ENCODE results near the gene SLC6A13. TPM values are rescaled to one million over a fixed set of nuclear protein-coding genes. Genes with fewer than 3 reads are reported as not detected.

SLC6A13 gene
- total RNA-seq, 1 donor from 2014 or later = 2.6 TPM

DNA sequence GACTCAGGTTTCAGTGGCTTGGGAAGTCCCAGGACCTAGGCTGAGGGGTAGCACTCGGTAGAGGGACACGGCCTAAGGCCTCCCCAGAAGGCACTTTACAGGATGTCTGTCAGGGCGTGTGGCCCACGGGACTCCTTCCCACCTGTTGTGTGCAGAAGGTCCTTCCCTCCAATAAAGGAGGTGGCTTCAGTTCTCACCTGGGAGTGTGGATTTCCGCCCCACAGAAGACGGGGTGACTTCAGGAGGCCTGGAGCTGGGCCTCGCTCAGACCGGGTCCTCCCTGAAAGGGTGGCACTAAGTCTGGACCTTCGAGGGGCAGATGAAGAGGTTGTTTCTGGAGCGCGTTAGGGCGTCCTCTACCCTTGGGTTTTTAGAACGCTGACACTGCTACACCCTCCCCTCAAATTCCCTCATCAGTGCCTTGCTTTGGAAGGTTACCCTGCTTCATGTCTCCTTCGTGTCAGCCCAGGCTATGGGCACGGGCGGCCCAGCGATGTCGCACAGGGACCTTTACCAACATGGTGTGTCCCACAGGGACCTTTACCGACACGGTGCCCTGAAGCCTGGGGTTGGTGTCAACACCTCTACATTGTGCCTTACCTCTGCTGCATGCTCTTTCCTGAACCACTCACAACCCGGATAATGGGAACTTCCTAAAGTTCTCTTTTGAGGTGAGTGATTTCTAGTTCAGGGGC lies 55.7 kb downstream of the SLC6A13 start:
- Histone ChIP-seq H3K27ac (ENCODE audit: low read depth, low read length) (no peak overlapping the region), H3K27me3 (ENCODE audit: control insufficient read depth in 3 of 3, insufficient read depth in 3 of 3, low read length in 3 of 3) (peaks cover 5 to 14% (median 14%) of the 10 kb centered on the region in 3 donors), H3K4me3 (ENCODE audit: low read length in 3 of 3) (no peak overlapping the region), H3K9ac (ENCODE audit: low read depth in 1 of 3, low read length in 3 of 3) (no peak overlapping the region), H3K36me3 (ENCODE audit: control insufficient read depth in 3 of 3, insufficient read depth in 3 of 3, low read length in 3 of 3) (no peaks in the 10 kb centered on the region), H3K4me1 (ENCODE audit: control insufficient read depth in 3 of 3, insufficient read depth in 3 of 3, low read length in 3 of 3) (peaks cover 14 to 17% (median 15%) of the 10 kb centered on the region in 3 donors), H3K9me3 (ENCODE audit: control insufficient read depth in 3 of 3, low read length in 3 of 3) (no peaks in the 10 kb centered on the region)

DNA sequence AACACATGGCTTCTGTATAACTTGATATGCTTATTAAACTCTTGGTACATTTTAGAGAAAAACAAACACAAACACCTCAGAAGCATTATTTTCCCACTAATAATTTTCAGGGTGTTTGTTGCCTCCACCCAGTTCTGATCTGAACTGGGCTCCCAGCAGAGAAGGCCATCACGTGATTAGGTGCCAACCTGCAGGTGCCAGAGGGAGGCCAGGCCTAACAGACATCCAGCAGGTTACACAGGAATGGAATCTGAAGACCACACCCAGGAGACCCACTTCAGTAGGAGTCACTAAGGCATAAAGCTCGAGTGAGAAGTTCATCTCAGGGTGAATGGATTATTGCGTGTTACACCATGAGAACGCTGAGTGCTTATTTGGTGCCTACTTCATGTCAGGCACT lies 57.6 kb downstream of the SLC6A13 start:
- H3K9ac ChIP-seq (ENCODE audit: low read depth in 1 of 3, low read length in 3 of 3) = no peak overlapping the region
- peaks cover 3 to 14% (median 11%) of the 10 kb centered on the region in 3 donors for H3K27me3 ChIP-seq (ENCODE audit: control insufficient read depth in 3 of 3, insufficient read depth in 3 of 3, low read length in 3 of 3)
- peaks cover 29 to 32% (median 31%) of the 10 kb centered on the region in 3 donors for H3K4me1 ChIP-seq (ENCODE audit: control insufficient read depth in 3 of 3, insufficient read depth in 3 of 3, low read length in 3 of 3)
- H3K27ac ChIP-seq (ENCODE audit: low read depth, low read length) = no peak overlapping the region
- no peaks in the 10 kb centered on the region for H3K9me3 ChIP-seq (ENCODE audit: control insufficient read depth in 3 of 3, low read length in 3 of 3)
- H3K36me3 ChIP-seq (ENCODE audit: control insufficient read depth in 3 of 3, insufficient read depth in 3 of 3, low read length in 3 of 3) = no peaks in the 10 kb centered on the region
- H3K4me3 ChIP-seq (ENCODE audit: low read length in 3 of 3) = no peak overlapping the region

DNA sequence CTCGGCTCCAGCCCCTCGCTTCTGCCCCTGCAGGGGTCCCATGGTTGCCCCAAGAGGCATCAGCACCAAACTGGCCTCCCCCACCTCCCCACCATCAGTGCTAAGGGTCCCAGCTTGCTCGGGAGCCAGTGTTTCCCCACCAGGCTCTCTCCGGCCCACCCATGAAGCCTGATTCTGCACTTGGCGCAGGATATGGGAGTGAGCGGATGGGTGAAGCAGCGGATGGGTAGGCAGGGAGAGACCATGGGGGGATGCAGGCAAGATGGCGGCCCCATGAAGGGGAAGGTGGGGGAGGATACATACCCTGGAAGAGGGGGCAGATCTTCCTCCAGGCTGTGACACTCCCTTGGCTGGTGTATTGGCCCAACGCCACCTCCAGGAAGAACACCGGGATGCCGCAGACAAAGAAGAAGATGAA lies 58.4 kb downstream of the SLC6A13 start:
- peaks cover 31 to 38% (median 31%) of the 10 kb centered on the region in 3 donors for H3K4me1 ChIP-seq (ENCODE audit: control insufficient read depth in 3 of 3, insufficient read depth in 3 of 3, low read length in 3 of 3)
- peaks cover 0 to 14% (median 11%) of the 10 kb centered on the region in 3 donors for H3K27me3 ChIP-seq (ENCODE audit: control insufficient read depth in 3 of 3, insufficient read depth in 3 of 3, low read length in 3 of 3)
- peak overlapping the region in 1 of 3 donors; percentile 64 for H3K9ac ChIP-seq (ENCODE audit: low read depth in 1 of 3, low read length in 3 of 3)
- H3K27ac ChIP-seq (ENCODE audit: low read depth, low read length) = no peak overlapping the region
- H3K9me3 ChIP-seq (ENCODE audit: control insufficient read depth in 3 of 3, low read length in 3 of 3) = no peaks in the 10 kb centered on the region
- H3K4me3 ChIP-seq (ENCODE audit: low read length in 3 of 3) = peak overlapping the region; percentile 51 to 70 (median 61)
- no peaks in the 10 kb centered on the region for H3K36me3 ChIP-seq (ENCODE audit: control insufficient read depth in 3 of 3, insufficient read depth in 3 of 3, low read length in 3 of 3)

- Histone ChIP-seq H3K4me1 (ENCODE audit: control insufficient read depth in 3 of 3, insufficient read depth in 3 of 3, low read length in 3 of 3) (peaks cover 31 to 39% (median 31%) of the 10 kb centered on the region in 3 donors), H3K9ac (ENCODE audit: low read depth in 1 of 3, low read length in 3 of 3) (peak overlapping the region in 1 of 3 donors; percentile 64), H3K4me3 (ENCODE audit: low read length in 3 of 3) (peak overlapping the region; percentile 51 to 70 (median 61)), H3K27me3 (ENCODE audit: control insufficient read depth in 3 of 3, insufficient read depth in 3 of 3, low read length in 3 of 3) (peaks cover 0 to 14% (median 11%) of the 10 kb centered on the region in 3 donors), H3K36me3 (ENCODE audit: control insufficient read depth in 3 of 3, insufficient read depth in 3 of 3, low read length in 3 of 3) (no peaks in the 10 kb centered on the region), H3K27ac (ENCODE audit: low read depth, low read length) (no peak overlapping the region), H3K9me3 (ENCODE audit: control insufficient read depth in 3 of 3, low read length in 3 of 3) (no peaks in the 10 kb centered on the region)
These were observed 59.0 kb downstream of the SLC6A13 start for GRCh38 chr12:203462-204260.

DNA sequence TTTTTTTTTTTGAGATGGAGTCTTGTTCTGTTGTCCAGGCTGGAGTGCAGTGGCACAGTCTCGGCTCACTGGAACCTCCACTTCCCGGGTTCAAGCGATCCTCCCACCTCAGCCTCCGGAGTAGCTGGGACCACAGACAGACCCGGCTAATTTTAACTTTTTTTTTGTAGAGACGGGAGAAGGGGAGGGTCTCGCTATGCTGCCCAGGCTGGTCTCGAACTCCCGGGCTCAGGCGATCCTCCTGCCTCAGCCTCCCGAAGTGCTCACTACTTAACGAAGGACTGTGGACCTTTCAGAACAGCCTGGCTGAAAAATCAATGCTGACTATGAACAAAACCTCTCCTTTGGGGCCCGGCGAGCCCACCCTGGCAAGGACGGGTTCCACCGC lies 59.6 kb downstream of the SLC6A13 start:
- peak overlapping the region in 2 of 3 donors; percentile 41 to 51 for H3K4me3 ChIP-seq (ENCODE audit: low read length in 3 of 3)
- H3K9me3 ChIP-seq (ENCODE audit: control insufficient read depth in 3 of 3, low read length in 3 of 3) = no peaks in the 10 kb centered on the region
- H3K36me3 ChIP-seq (ENCODE audit: control insufficient read depth in 3 of 3, insufficient read depth in 3 of 3, low read length in 3 of 3) = no peaks in the 10 kb centered on the region
- no peak overlapping the region for H3K27ac ChIP-seq (ENCODE audit: low read depth, low read length)
- H3K4me1 ChIP-seq (ENCODE audit: control insufficient read depth in 3 of 3, insufficient read depth in 3 of 3, low read length in 3 of 3) = peaks cover 31 to 39% (median 31%) of the 10 kb centered on the region in 3 donors
- H3K27me3 ChIP-seq (ENCODE audit: control insufficient read depth in 3 of 3, insufficient read depth in 3 of 3, low read length in 3 of 3) = peaks cover 0 to 14% (median 9%) of the 10 kb centered on the region in 3 donors
- peak overlapping the region in 1 of 3 donors; percentile 64 for H3K9ac ChIP-seq (ENCODE audit: low read depth in 1 of 3, low read length in 3 of 3)

- Histone ChIP-seq H3K9me3 (ENCODE audit: control insufficient read depth in 3 of 3, low read length in 3 of 3) (no peaks in the 10 kb centered on the region), H3K27me3 (ENCODE audit: control insufficient read depth in 3 of 3, insufficient read depth in 3 of 3, low read length in 3 of 3) (peaks cover 0 to 14% (median 7%) of the 10 kb centered on the region in 3 donors), H3K36me3 (ENCODE audit: control insufficient read depth in 3 of 3, insufficient read depth in 3 of 3, low read length in 3 of 3) (no peaks in the 10 kb centered on the region), H3K4me1 (ENCODE audit: control insufficient read depth in 3 of 3, insufficient read depth in 3 of 3, low read length in 3 of 3) (peaks cover 31 to 39% (median 31%) of the 10 kb centered on the region in 3 donors), H3K9ac (ENCODE audit: low read depth in 1 of 3, low read length in 3 of 3) (peak overlapping the region; percentile 36 to 81 (median 76)), H3K27ac (ENCODE audit: low read depth, low read length) (peak overlapping the region; percentile 76), H3K4me3 (ENCODE audit: low read length in 3 of 3) (peak overlapping the region; percentile 12 to 56 (median 52))
These were observed 60.4 kb downstream of the SLC6A13 start for GRCh38 chr12:202081-202731.

GRCh38 chr12:201361-201760 lies 61.3 kb downstream of the SLC6A13 start:
- peak overlapping the region in 1 of 3 donors; percentile 12 for H3K4me3 ChIP-seq (ENCODE audit: low read length in 3 of 3)
- no peak overlapping the region for H3K9ac ChIP-seq (ENCODE audit: low read depth in 1 of 3, low read length in 3 of 3)
- H3K9me3 ChIP-seq (ENCODE audit: control insufficient read depth in 3 of 3, low read length in 3 of 3) = no peaks in the 10 kb centered on the region
- peaks cover 31 to 39% (median 31%) of the 10 kb centered on the region in 3 donors for H3K4me1 ChIP-seq (ENCODE audit: control insufficient read depth in 3 of 3, insufficient read depth in 3 of 3, low read length in 3 of 3)
- H3K27ac ChIP-seq (ENCODE audit: low read depth, low read length) = no peak overlapping the region
- H3K27me3 ChIP-seq (ENCODE audit: control insufficient read depth in 3 of 3, insufficient read depth in 3 of 3, low read length in 3 of 3) = peaks cover 0 to 7% (median 7%) of the 10 kb centered on the region in 3 donors
- no peaks in the 10 kb centered on the region for H3K36me3 ChIP-seq (ENCODE audit: control insufficient read depth in 3 of 3, insufficient read depth in 3 of 3, low read length in 3 of 3)

DNA sequence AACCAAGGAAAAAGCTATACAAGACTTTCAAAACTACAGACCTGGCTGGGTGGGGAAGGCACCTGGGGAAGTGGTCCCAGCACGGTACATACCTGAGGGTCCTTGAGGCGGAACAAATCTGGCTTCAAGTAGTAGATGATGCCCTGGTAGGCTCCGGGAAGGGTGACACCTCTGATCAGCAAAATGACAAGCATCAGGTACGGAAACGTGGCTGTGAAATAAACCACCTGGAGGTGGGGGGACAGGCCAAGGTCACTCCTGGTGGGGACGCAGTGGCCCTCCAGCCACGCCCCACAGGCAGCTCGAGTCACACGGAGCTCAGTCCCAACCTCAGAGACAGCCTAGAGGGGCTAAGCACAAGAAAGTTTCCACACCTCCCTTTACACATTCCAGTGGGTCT lies 63.9 kb downstream of the SLC6A13 start:
- Histone ChIP-seq H3K27me3 (ENCODE audit: control insufficient read depth in 3 of 3, insufficient read depth in 3 of 3, low read length in 3 of 3) (peaks cover 0 to 21% (median 10%) of the 10 kb centered on the region in 3 donors), H3K9me3 (ENCODE audit: control insufficient read depth in 3 of 3, low read length in 3 of 3) (no peaks in the 10 kb centered on the region), H3K4me3 (ENCODE audit: low read length in 3 of 3) (no peak overlapping the region), H3K36me3 (ENCODE audit: control insufficient read depth in 3 of 3, insufficient read depth in 3 of 3, low read length in 3 of 3) (no peaks in the 10 kb centered on the region), H3K27ac (ENCODE audit: low read depth, low read length) (no peak overlapping the region), H3K4me1 (ENCODE audit: control insufficient read depth in 3 of 3, insufficient read depth in 3 of 3, low read length in 3 of 3) (peaks cover 25 to 32% (median 25%) of the 10 kb centered on the region in 3 donors), H3K9ac (ENCODE audit: low read depth in 1 of 3, low read length in 3 of 3) (no peak overlapping the region)

DNA sequence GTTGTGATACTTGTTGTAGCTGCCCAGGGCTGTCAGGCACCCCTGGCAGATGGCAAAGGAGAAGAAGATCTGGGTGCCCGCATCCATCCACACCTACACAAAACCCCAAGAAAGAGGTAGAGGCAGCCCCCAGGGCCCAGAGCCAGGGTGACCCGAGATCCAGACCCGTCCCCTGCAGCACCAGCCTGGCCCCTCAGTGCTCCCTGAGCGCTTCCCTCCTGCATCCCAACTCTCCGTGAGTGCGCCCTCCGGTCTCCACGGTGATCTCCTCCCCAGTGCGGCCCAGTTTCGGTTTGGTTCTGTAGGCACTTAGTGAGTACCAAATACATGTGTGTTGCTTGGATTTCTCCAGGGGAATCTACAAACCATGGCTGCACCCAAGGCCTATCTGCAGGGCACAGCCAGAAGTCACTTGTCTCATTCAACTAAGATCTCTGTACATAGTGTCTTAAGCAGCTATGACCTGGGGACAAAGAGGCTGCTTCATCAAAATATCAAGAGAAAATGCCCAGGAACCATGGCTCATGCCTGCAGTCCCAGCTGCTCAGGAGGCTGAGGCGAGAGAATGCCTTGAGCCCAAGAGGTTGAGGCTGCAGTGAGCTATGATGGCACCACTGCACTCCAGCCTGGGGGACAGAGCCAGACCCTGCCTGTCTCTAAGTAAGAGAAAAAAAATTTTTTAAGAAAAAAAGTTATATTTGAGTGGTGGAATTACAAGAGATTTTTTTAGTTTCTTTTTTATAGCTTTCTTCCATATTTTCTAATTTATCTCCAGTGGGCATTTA lies 64.5 kb downstream of the SLC6A13 start:
- no peak overlapping the region for H3K4me3 ChIP-seq (ENCODE audit: low read length in 3 of 3)
- no peak overlapping the region for H3K27ac ChIP-seq (ENCODE audit: low read depth, low read length)
- peaks cover 25 to 32% (median 25%) of the 10 kb centered on the region in 3 donors for H3K4me1 ChIP-seq (ENCODE audit: control insufficient read depth in 3 of 3, insufficient read depth in 3 of 3, low read length in 3 of 3)
- peaks cover 0 to 25% (median 10%) of the 10 kb centered on the region in 3 donors for H3K27me3 ChIP-seq (ENCODE audit: control insufficient read depth in 3 of 3, insufficient read depth in 3 of 3, low read length in 3 of 3)
- no peaks in the 10 kb centered on the region for H3K9me3 ChIP-seq (ENCODE audit: control insufficient read depth in 3 of 3, low read length in 3 of 3)
- H3K36me3 ChIP-seq (ENCODE audit: control insufficient read depth in 3 of 3, insufficient read depth in 3 of 3, low read length in 3 of 3) = no peaks in the 10 kb centered on the region
- H3K9ac ChIP-seq (ENCODE audit: low read depth in 1 of 3, low read length in 3 of 3) = no peak overlapping the region

All from skeletal muscle tissue (tissue), 4 donors.